Keratinocyte (primary cell): ENCODE data around the gene UQCRC1. TPM values are rescaled to one million over a fixed set of nuclear protein-coding genes. Genes with fewer than 3 reads are reported as not detected.

Experiments used
- DNase-seq: peaks from one replicate; pipeline ENCODE4 v3.0.0-alpha.2; 2011; ENCODE audit warnings: low read depth, missing footprints, low spot score
- FAIRE-seq: peaks from 2 replicates; lab custom pipeline; 2011; peaks lifted over from hg19 to GRCh38; lab: Jason Lieb, UNC
- H2AFZ ChIP-seq: 2 replicates; pipeline ENCODE4 v1.6.0; 2012; ENCODE audit warnings: low read length, control low read depth, inconsistent platforms; ENCODE audit not compliant: control insufficient read depth
- H3K27ac ChIP-seq: 2 replicates; pipeline ENCODE4 v1.5.1; 2011; ENCODE audit warnings: low read length; ENCODE audit not compliant: control insufficient read depth, insufficient read depth
- H3K27me3 ChIP-seq: 3 replicates; pipeline ENCODE4 v1.6.0; 2011; ENCODE audit warnings: low read length; ENCODE audit not compliant: control insufficient read depth, insufficient read depth; ENCODE audit errors: extremely low read depth
- H3K36me3 ChIP-seq, 2 experiments: 2 replicates in 1 of 2; 3 replicates in 1 of 2; pipeline ENCODE4 v1.5.1; 2011; ENCODE audit warnings: low read length in 2 of 2, mild to moderate bottlenecking in 1 of 2; ENCODE audit not compliant: control insufficient read depth in 2 of 2, insufficient read depth in 2 of 2; ENCODE audit errors: extremely low read depth in 1 of 2
- H3K4me1 ChIP-seq: 3 replicates; pipeline ENCODE4 v1.5.1; 2011; ENCODE audit warnings: low read length; ENCODE audit not compliant: control insufficient read depth, insufficient read depth; ENCODE audit errors: extremely low read depth
- H3K4me2 ChIP-seq: 3 replicates; pipeline ENCODE4 v1.6.0; 2011; ENCODE audit warnings: low read depth, low read length; ENCODE audit not compliant: control insufficient read depth, insufficient read depth; ENCODE audit errors: extremely low read depth
- H3K4me3 ChIP-seq, 3 experiments: fragments of 200-600 bp in 1 of 3; sonication (generic) in 1 of 3; 2 replicates in 2 of 3; 3 replicates in 1 of 3; pipeline ENCODE4 v1.5.1; 2011 to 2016; ENCODE audit warnings: low read length in 3 of 3, mild to moderate bottlenecking in 3 of 3, control low read depth in 2 of 3, inconsistent platforms in 1 of 3, low read depth in 1 of 3, mixed read lengths in 1 of 3, mixed run types in 1 of 3, moderate library complexity in 1 of 3; ENCODE audit not compliant: control insufficient read depth in 2 of 3, insufficient read depth in 2 of 3; ENCODE audit errors: extremely low read depth in 1 of 3
- H3K79me2 ChIP-seq: 2 replicates; pipeline ENCODE4 v1.6.0; 2012; ENCODE audit warnings: low read length; ENCODE audit not compliant: control insufficient read depth, insufficient read depth
- H3K9ac ChIP-seq: 3 replicates; pipeline ENCODE4 v1.6.0; 2011; ENCODE audit warnings: low read length; ENCODE audit not compliant: control insufficient read depth, insufficient read depth; ENCODE audit errors: extremely low read depth
- H3K9me1 ChIP-seq: 3 replicates; pipeline ENCODE4 v1.6.0; 2011; ENCODE audit warnings: low read length; ENCODE audit not compliant: control insufficient read depth, insufficient read depth; ENCODE audit errors: extremely low read depth
- H3K9me3 ChIP-seq: 2 replicates; pipeline ENCODE4 v1.5.1; 2012; ENCODE audit warnings: low read depth, low read length; ENCODE audit not compliant: control insufficient read depth
- H4K20me1 ChIP-seq: 3 replicates; pipeline ENCODE4 v1.6.0; 2011; ENCODE audit warnings: low read length; ENCODE audit not compliant: control insufficient read depth, insufficient read depth; ENCODE audit errors: extremely low read depth
- CTCF ChIP-seq, 3 experiments: IDR thresholded peaks in 1 of 3; conservative IDR thresholded peaks in 1 of 3; optimal IDR thresholded peaks in 1 of 3; 2 replicates in 2 of 3; 3 replicates in 1 of 3; pipeline versions ENCODE3 to v1.5.1; 2011; ENCODE audit warnings: low read length in 3 of 3, mild to moderate bottlenecking in 3 of 3, moderate library complexity in 2 of 3, control low read depth in 1 of 3, inconsistent platforms in 1 of 3; ENCODE audit not compliant: insufficient read depth in 2 of 3; ENCODE audit errors: extremely low read depth in 1 of 3
- EZH2 ChIP-seq: IDR thresholded peaks from one replicate; pipeline ENCODE4 v1.6.1; 2012; ENCODE audit warnings: inconsistent platforms, mild to moderate bottlenecking, low read length, moderate library complexity
- dilution Hi-C: fragments of 300-500 bp; cut with MboI; formaldehyde crosslinking; loops from one replicate; pipeline ENCODE4 v1.7.0; 2020; ENCODE audit warnings: low sequenced_read_pairs; ENCODE audit not compliant: extremely low pct_ligation_motif_present
- polyA plus RNA-seq, 5 experiments: library from polyadenylated mRNA; depleted of rRNA in 3 of 5; stranded (reverse) in 3 of 5; stranded (forward) in 1 of 5; unstranded in 1 of 5; fragments of >200 nt; gene quantifications; 1 replicate in 1 of 5; 2 replicates in 3 of 5; 3 replicates in 1 of 5; pipeline versions ENCODE4 v1.2.1 to v1.2.3, GENCODE V29; 2011 to 2012; ENCODE audit warnings: missing spikeins in 2 of 5, low read depth in 1 of 5, low replicate concordance in 1 of 5

Gene UQCRC1
- polyA plus RNA-seq, 1 donor (not counting 4 experiments of a cell fraction or from before 2014, with no cell fraction given), result 440 TPM

- peaks cover 27 to 32% of the 10 kb centered on the region in 2 experiments for H3K36me3 ChIP-seq
- no peak overlapping the region for H3K27ac ChIP-seq
- H3K27me3 ChIP-seq, result no peaks in the 10 kb centered on the region
- no peaks in the 10 kb centered on the region for H3K4me1 ChIP-seq
- dilution Hi-C loops, result no loop called here
- no peak overlapping the region for H2AFZ ChIP-seq
- H3K9me3 ChIP-seq, result no peaks in the 10 kb centered on the region
- FAIRE-seq, result no peak
- H3K9ac ChIP-seq, result no peak overlapping the region
- no peaks in the 10 kb centered on the region for H3K79me2 ChIP-seq
- H3K9me1 ChIP-seq, result no peaks in the 10 kb centered on the region
- no peak overlapping the region for H3K4me3 ChIP-seq
- H3K4me2 ChIP-seq, result no peak overlapping the region
- H4K20me1 ChIP-seq, result no peaks in the 10 kb centered on the region
- no peak for DNase-seq
- TF ChIP-seq EZH2 (no peak), CTCF (optimal IDR thresholded peaks at IDR 0.05 in 1 of 3, IDR thresholded peaks at IDR 0.05 in 1 of 3, conservative IDR thresholded peaks at IDR 0.05 in 1 of 3; ENCODE audit: extremely low read depth in 1 of 3, insufficient read depth in 2 of 3, low read length in 3 of 3) (no peak)
Observed at GRCh38 chr3:48624767-48625166, 15.3 kb upstream of the UQCRC1 start.

DNA sequence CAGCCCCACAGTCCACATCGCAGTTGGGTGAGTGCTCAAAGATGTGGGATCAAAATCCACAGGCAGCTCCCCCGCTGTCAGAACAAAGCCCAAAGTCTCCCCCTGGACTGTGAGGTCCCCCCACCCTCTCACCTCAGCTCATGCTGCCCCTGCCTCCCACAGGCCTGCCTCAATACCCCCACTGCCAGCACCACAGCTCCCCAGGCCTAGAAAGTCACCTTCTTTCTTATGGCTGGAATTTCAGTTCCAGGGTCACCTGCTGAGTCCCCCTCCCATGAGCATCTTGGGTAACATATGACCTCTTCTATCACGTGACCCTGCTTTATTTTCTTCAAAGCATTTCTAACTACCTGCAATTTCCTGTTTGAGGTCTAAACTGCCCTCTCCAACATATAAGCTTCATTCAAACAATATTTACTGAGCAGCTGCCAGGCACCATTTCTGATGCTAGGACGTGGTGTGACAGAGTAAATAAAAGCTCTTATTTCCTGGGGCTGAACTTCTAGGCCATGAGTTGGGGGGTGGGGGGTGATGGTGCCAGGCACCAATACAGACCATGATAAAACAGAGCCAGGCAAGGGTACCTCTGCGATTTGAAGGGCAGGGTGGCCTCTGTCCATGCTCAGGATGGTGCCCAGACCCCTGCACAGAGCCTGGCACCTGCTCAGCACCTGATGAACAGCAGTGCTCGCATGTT is 14.6 kb upstream of the UQCRC1 start:
- H4K20me1 ChIP-seq, result no peaks in the 10 kb centered on the region
- no peak overlapping the region for H3K4me2 ChIP-seq
- no peaks in the 10 kb centered on the region for H3K79me2 ChIP-seq
- H3K9ac ChIP-seq, result no peak overlapping the region
- TF ChIP-seq EZH2 (no peak), CTCF (optimal IDR thresholded peaks at IDR 0.05 in 1 of 3, IDR thresholded peaks at IDR 0.05 in 1 of 3, conservative IDR thresholded peaks at IDR 0.05 in 1 of 3; ENCODE audit: extremely low read depth in 1 of 3, insufficient read depth in 2 of 3, low read length in 3 of 3) (no peak)
- DNase-seq, result no peak
- no peak overlapping the region for H2AFZ ChIP-seq
- peaks cover 24 to 26% of the 10 kb centered on the region in 2 experiments for H3K36me3 ChIP-seq
- no peak overlapping the region for H3K27ac ChIP-seq
- H3K4me1 ChIP-seq, result no peaks in the 10 kb centered on the region
- no peaks in the 10 kb centered on the region for H3K9me1 ChIP-seq
- H3K4me3 ChIP-seq, result no peak overlapping the region
- FAIRE-seq, result no peak
- dilution Hi-C loops, result no loop called here
- H3K27me3 ChIP-seq, result no peaks in the 10 kb centered on the region
- H3K9me3 ChIP-seq, result no peaks in the 10 kb centered on the region
